Peyer's patch (tissue), 4 donors: ENCODE data around the gene CYP2D6. TPM values are rescaled to one million over a fixed set of nuclear protein-coding genes. Genes with fewer than 3 reads are reported as not detected.
A peak's percentile ranks its signal among the peaks of the same experiment; 100 is the strongest.
"Not testable (repeated sequence)": the region's sequence is repeated elsewhere in the genome, so short reads cannot be mapped to it uniquely, and the experiment has no call there.

Experiments used
- DNase-seq, 3 donors: peaks; one replicate each; pipeline ENCODE4 v3.0.0-alpha.2; 2017 to 2019
- H3K27ac ChIP-seq, 4 donors: fragments of 200-600 bp; sonication (generic); one replicate each; pipeline ENCODE4 v1.5.1; 2016 to 2019
- H3K27me3 ChIP-seq, 2 donors: fragments of 200-600 bp; sonication (generic); one replicate each; pipeline ENCODE4 v1.5.1; 2019
- H3K36me3 ChIP-seq, 3 donors: fragments of 200-600 bp; sonication (generic); one replicate each; pipeline ENCODE4 v1.5.1; 2016 to 2019
- H3K4me1 ChIP-seq, 4 donors: fragments of 200-600 bp; sonication (generic); one replicate each; pipeline ENCODE4 v1.5.1; 2016 to 2019
- H3K4me3 ChIP-seq, 4 donors: fragments of 200-600 bp; sonication (generic); 1 replicate in 3 of 4; 2 replicates in 1 of 4; pipeline ENCODE4 v1.5.1; 2016 to 2019; ENCODE audit warnings: mild to moderate bottlenecking in 1 of 4
- H3K9me3 ChIP-seq, 4 donors: fragments of 200-600 bp; sonication (generic); one replicate each; pipeline ENCODE4 v1.5.1; 2016 to 2019; ENCODE audit warnings: mild to moderate bottlenecking in 1 of 4
- POLR2A ChIP-seq, 2 donors: fragments of 450-650 bp; IDR thresholded peaks; one replicate each; pipeline ENCODE4 v1.5.1; 2017; ENCODE audit warnings: antibody characterized with exemption in 2 of 2, mild to moderate bottlenecking in 2 of 2, moderate library complexity in 2 of 2
- total RNA-seq, 4 donors: library from RNA; depleted of rRNA; stranded (reverse); fragments of >200 nt; gene quantifications; one replicate each; pipeline ENCODE4 v1.1.0, GENCODE V29; 2016
- TF ChIP-seq, protein P1 (sequence below), 6 experiments: fragments of 450-650 bp in 4 of 6; fragments of 200-600 bp in 2 of 6; sonication (generic) in 1 of 6; IDR thresholded peaks; one replicate each; pipeline ENCODE4 v1.5.1; 2017 to 2019; ENCODE audit warnings: antibody characterized with exemption in 6 of 6, mild to moderate bottlenecking in 3 of 6, moderate library complexity in 1 of 6

CYP2D6 gene
- total RNA-seq, 4 donors from 2014 or later: 18.2 to 329 (median 117) TPM

DNA sequence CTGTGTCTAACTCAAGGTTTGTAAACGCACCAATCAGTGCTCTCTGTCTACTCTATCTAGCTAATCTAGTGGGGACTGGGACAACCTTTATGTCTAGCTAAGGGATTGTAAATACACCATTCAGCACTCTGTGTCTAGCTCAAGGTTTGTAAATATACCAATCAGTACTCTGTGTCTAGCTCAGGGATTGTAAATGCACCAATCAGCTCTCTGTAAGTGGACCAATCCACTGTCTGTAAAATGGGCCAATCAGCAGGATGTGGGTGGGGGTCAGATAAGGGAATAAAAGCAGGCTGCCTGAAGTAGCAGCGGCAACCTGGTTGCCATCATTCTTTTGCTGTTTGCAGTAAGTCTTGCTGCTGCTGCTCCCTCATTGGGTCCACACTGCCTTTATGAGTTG is 8.4 kb upstream of the CYP2D6 start:
- Histone ChIP-seq H3K36me3 (no peaks in the 10 kb centered on the region), H3K27me3 (no peaks in the 10 kb centered on the region), H3K4me3 (no peak overlapping the region), H3K9me3 (no peaks in the 10 kb centered on the region), H3K27ac (no peak overlapping the region), H3K4me1 (no peaks in the 10 kb centered on the region)
- DNase-seq: no peak
- TF ChIP-seq POLR2A (IDR thresholded peaks at IDR 0.05): no peak
- TF ChIP-seq, protein P1, sequence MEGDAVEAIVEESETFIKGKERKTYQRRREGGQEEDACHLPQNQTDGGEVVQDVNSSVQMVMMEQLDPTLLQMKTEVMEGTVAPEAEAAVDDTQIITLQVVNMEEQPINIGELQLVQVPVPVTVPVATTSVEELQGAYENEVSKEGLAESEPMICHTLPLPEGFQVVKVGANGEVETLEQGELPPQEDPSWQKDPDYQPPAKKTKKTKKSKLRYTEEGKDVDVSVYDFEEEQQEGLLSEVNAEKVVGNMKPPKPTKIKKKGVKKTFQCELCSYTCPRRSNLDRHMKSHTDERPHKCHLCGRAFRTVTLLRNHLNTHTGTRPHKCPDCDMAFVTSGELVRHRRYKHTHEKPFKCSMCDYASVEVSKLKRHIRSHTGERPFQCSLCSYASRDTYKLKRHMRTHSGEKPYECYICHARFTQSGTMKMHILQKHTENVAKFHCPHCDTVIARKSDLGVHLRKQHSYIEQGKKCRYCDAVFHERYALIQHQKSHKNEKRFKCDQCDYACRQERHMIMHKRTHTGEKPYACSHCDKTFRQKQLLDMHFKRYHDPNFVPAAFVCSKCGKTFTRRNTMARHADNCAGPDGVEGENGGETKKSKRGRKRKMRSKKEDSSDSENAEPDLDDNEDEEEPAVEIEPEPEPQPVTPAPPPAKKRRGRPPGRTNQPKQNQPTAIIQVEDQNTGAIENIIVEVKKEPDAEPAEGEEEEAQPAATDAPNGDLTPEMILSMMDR (IDR thresholded peaks at IDR 0.05): no peak

DNA sequence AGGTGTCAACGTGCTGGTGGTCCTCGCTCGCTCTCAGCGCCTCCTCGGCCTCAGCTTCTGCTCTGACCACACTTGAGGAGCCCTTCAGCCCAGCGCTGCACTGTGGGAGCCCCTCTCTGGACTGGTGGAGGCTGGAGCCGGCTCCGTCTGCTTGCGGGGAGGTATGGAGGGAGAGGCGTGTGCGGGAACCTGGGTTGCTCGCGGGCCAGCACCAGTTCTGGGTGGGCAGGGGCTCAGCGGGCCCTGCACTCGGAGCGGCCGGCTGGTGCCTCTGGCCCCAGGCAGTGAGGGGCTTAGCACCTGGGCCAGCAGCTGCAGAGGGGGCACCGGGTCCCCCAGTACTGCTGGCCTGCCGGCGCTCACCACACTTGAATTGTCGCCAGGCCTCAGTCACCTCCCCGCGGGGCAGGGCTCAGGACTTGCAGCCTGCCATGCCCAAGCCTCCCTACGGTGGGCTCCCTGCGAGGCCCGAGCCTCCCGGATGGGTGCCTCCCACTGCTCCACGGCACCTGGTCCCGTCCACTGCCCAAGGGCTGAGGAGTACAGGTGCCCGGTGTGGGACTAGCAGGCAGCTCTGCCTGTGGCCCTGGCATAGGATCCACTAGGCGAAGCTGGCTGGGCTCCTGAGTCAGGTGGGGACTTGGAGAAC is 7.6 kb upstream of the CYP2D6 start:
- Histone ChIP-seq H3K27me3 (no peaks in the 10 kb centered on the region), H3K36me3 (no peaks in the 10 kb centered on the region), H3K4me3 (no peak overlapping the region), H3K27ac (no peak overlapping the region), H3K4me1 (no peaks in the 10 kb centered on the region), H3K9me3 (no peaks in the 10 kb centered on the region)
- peak in 2 of 3 donors; percentile 40 to 45 for DNase-seq
- TF ChIP-seq, protein P1 (IDR thresholded peaks at IDR 0.05): no peak
- no peak for TF ChIP-seq POLR2A (IDR thresholded peaks at IDR 0.05)

GRCh38 chr22:42135688-42136087 is 5.1 kb upstream of the CYP2D6 start:
- H3K36me3 ChIP-seq, H3K4me3 ChIP-seq, H3K4me1 ChIP-seq, H3K27me3 ChIP-seq, DNase-seq, H3K27ac ChIP-seq, H3K9me3 ChIP-seq: not testable (repeated sequence)

DNA sequence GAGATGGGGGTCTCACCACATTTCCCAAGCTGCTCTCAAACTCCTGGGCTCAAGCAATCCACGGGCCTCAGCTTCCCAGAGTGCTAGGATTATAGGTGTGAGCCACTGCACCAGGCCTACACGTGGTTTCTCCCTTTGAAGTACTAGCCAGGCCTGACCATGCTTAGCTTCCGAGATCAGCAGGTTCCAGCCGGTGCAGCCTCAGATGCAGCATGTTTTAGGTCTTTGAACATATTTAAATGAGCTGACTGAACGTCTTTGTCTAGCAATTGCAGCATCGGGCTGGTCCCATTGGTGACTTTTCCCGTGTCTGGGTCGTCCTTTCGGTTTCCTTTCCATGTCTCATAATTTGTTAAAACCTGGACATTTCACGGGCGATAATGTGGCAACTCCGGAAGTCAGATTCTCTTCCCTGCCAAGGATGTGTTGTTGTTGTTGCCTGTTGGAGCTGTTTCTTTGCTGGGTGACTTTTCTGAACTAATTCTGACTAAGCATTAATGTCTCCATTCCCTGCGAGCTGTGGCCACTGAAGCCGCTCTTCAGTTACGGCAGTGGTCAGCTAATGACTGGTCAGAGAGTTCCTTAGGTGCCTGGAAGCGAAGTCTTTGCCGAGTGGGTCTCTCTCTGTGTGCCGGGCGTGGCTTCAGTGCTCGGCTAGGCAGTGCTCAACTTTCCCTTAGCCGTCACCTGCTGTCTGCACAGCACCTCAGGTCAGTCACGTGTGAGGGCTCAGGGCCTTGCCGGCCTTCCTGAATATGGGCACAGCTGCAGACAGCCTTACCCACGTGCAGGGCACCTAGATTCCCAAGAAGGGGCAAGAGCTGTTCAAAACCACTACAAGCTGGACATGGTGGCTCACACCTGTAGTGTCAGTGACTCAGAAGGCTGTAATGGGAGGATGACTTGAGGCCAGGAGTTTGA is 3.8 kb upstream of the CYP2D6 start:
- DNase-seq: peak in 1 of 3 donors; percentile 49
- Histone ChIP-seq H3K36me3 (no peaks in the 10 kb centered on the region), H3K4me3 (no peak overlapping the region), H3K27ac (no peak overlapping the region), H3K9me3 (no peaks in the 10 kb centered on the region), H3K4me1 (peaks cover 0 to 7% (median 2%) of the 10 kb centered on the region in 4 donors), H3K27me3 (no peaks in the 10 kb centered on the region)
- no peak for TF ChIP-seq POLR2A (IDR thresholded peaks at IDR 0.05)
- TF ChIP-seq, protein P1 (IDR thresholded peaks at IDR 0.05): no peak

- Histone ChIP-seq H3K9me3 (no peaks in the 10 kb centered on the region), H3K4me3 (no peak overlapping the region), H3K27ac (no peak overlapping the region), H3K27me3 (no peaks in the 10 kb centered on the region), H3K4me1 (peaks cover 0 to 7% (median 2%) of the 10 kb centered on the region in 4 donors), H3K36me3 (no peaks in the 10 kb centered on the region)
- DNase-seq: peak in 1 of 3 donors; percentile 47
- TF ChIP-seq, protein P1 (IDR thresholded peaks at IDR 0.05): no peak
- no peak for TF ChIP-seq POLR2A (IDR thresholded peaks at IDR 0.05)
Measured at GRCh38 chr22:42132457-42132856, 1.8 kb upstream of the CYP2D6 start.

DNA sequence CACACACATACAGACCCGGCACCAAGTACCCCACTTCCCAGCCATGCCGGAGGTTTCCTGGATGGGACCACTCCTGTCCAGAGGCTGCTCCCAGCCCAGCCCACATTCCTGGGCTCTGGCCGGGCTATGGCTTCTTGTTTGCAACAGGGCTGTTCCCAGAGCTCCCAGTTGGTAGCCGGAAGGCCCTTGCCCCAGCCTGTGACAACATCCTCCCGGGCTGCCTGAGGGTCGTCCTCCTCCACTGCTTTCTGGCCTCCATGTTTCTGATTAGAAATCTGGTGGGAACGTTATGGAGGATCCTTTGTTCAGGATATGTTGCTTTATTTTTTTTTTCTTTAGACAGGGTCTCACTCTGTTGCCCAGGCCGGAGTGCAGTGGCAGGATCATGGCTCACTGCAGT is 952 bp upstream of the CYP2D6 start:
- peak in 2 of 3 donors; percentile 48 to 50 for DNase-seq
- Histone ChIP-seq H3K4me3 (no peak overlapping the region), H3K27me3 (no peaks in the 10 kb centered on the region), H3K4me1 (peaks cover 0 to 7% (median 2%) of the 10 kb centered on the region in 4 donors), H3K36me3 (no peaks in the 10 kb centered on the region), H3K9me3 (no peaks in the 10 kb centered on the region), H3K27ac (peak overlapping the region in 2 of 4 donors; percentile 85 to 95)
- TF ChIP-seq POLR2A (IDR thresholded peaks at IDR 0.05): no peak
- TF ChIP-seq, protein P1 (IDR thresholded peaks at IDR 0.05): no peak

DNA sequence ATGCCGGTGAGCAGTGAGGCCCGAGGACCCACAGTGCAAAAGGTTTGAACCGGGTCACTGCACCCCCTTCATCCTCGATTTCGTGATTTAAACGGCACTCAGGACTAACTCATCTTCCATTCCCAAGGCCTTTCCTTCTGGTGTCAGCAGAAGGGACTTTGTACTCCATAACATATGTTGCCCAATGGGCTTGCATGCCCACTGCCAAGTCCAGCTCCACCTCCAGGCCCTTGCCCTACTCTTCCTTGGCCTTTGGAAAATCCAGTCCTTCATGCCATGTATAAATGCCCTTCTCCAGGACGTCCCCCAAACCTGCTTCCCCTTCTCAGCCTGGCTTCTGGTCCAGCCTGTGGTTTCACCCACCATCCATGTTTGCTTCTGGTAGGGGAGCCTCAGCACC is 428 bp downstream of the CYP2D6 start:
- Histone ChIP-seq H3K27ac (peak overlapping the region in 2 of 4 donors; percentile 85 to 95), H3K4me3 (peak overlapping the region in 2 of 4 donors; percentile 17 to 36)
- DNase-seq, H3K36me3 ChIP-seq, H3K4me1 ChIP-seq, H3K9me3 ChIP-seq, H3K27me3 ChIP-seq: not testable (repeated sequence)

GRCh38 chr22:42128776-42129694 is 1.6 kb downstream of the CYP2D6 start:
- not testable (repeated sequence) for H3K9me3 ChIP-seq, H3K27me3 ChIP-seq, H3K4me1 ChIP-seq, H3K36me3 ChIP-seq
- peak overlapping the region in 1 of 4 donors; percentile 54 for H3K27ac ChIP-seq
- peak overlapping the region in 2 of 4 donors; percentile 40 to 47 for H3K4me3 ChIP-seq
- peak in 2 of 3 donors; percentile 76 to 89 for DNase-seq
